Neuron (in vitro differentiated cells): Measurements from ENCODE around the gene OAF.

Source experiments
- H2AFZ ChIP-seq: one replicate; pipeline ENCODE4 v1.6.1; 2013; ENCODE audit warnings: low read depth, mild to moderate bottlenecking, inconsistent platforms, low read length, moderate library complexity
- H3K27me3 ChIP-seq: one replicate; pipeline ENCODE4 v1.6.1; 2013; ENCODE audit warnings: low read length; ENCODE audit not compliant: insufficient read depth
- H3K36me3 ChIP-seq: one replicate; pipeline ENCODE4 v1.6.1; 2013; ENCODE audit warnings: low read length; ENCODE audit not compliant: insufficient read depth
- H3K4me1 ChIP-seq: one replicate; pipeline ENCODE4 v1.6.1; 2013; ENCODE audit warnings: low read length; ENCODE audit not compliant: insufficient read depth
- H3K4me3 ChIP-seq: 2 replicates; pipeline ENCODE4 v1.5.1; 2013; ENCODE audit warnings: mild to moderate bottlenecking, low read length, moderate library complexity
- H3K9me3 ChIP-seq: one replicate; pipeline ENCODE4 v1.6.1; 2013; ENCODE audit warnings: low read length

OAF gene

DNA sequence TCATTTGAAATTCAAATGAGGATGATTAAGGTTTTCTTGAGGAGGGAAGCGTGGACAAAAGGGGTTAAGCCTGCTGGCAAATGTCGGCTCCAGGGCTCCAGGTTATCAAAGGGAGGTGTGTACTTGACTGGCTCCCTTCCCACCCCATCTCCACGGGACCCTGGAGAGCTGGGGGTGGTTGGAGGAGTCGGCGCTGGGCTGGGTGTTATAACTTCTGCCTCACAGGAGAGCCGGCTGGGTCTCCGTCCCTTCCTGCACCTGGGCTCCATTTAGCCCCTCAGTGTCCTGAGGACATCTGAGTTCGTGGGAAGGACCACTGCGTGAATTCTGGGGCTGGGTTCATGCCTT is 44.7 kb downstream of the OAF start:
- Histone ChIP-seq H3K4me3 (peak overlapping the region; percentile 13), H3K4me1 (peaks cover 19% of the 10 kb centered on the region), H3K9me3 (no peaks in the 10 kb centered on the region), H3K27me3 (peaks cover 11% of the 10 kb centered on the region), H2AFZ (no peak overlapping the region), H3K36me3 (no peaks in the 10 kb centered on the region)

DNA sequence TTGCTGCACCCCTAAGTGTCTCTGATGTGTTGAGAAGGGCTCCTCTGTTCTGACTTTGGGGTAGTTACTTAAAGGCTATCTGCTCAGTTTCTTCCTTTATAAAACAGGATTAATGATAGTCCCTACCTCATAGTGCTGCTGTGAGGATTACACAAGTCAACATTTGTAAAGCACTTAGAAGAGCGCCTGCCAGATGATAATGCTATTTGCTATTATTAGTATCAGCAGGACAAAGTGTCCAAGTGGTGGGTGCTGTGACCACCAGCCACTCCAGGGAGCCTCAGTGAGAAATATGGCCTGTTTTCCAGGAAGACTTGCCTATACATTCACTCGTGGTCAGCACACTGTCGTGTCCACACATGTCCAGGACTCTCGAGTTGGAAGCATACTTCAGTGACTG is 45.3 kb downstream of the OAF start:
- Histone ChIP-seq H3K9me3 (no peaks in the 10 kb centered on the region), H3K36me3 (no peaks in the 10 kb centered on the region), H2AFZ (no peak overlapping the region), H3K4me1 (peaks cover 19% of the 10 kb centered on the region), H3K4me3 (no peak overlapping the region), H3K27me3 (peaks cover 10% of the 10 kb centered on the region)

DNA sequence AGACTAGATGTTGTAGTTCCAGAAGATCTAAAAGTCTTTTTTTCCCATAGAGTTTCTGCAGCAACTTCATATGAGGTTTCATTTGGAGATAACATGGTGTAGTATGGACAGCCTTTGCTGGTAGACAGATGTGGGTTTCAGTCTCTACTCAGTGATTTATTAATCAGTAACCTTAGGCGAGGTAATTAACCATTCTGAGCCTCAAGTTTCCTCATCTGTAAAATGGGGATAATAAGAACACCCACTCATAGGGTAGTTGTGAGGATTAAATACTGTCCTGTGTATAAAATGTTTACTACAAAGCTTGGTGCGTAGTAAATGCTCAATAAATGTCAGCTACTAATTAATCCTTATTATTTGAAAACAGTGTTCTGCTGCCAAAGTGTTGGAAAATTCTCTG is 45.9 kb downstream of the OAF start:
- Histone ChIP-seq H3K4me1 (peaks cover 19% of the 10 kb centered on the region), H3K4me3 (no peak overlapping the region), H3K27me3 (peaks cover 8% of the 10 kb centered on the region), H3K9me3 (no peaks in the 10 kb centered on the region), H2AFZ (no peak overlapping the region), H3K36me3 (no peaks in the 10 kb centered on the region)

DNA sequence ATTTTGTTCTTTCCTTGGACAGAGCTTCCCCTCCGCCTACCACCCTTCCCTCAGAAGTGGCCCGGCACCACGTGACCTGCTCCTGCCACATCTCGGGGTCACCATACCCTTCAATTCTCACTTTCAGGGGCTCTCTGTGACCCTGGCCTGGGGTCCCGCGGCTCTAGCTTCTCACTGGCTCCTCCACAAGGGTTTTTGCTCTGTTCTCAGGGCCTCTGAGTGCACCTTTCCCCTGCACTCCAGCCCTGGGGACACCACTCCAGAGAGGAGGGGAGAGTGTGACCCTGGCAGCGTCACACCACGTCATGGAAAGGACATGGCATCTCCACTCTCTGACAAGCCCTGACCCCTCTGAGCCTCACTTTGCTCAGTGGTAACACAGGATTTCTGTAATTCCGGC is 46.5 kb downstream of the OAF start:
- no peak overlapping the region for H2AFZ ChIP-seq

DNA sequence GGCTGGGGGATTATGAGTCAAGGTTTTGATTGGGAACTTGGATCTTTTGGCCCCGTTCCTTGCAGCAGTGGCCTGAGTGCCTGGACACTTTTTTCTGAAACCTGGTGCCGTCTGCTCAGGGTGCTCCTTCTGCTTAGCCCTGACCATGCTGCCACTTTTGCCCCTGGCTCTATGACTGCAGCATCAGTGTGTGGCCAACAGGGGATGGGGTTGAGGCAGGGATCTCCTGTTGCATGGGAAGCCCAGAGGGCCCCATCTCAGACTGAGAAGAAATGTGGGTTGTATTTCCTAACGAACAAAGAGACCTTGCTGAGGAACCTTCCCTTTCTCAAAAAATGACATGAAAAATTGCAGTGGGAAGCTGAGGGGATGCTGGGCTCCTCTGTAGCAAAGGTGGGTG is 47.8 kb downstream of the OAF start:
- Histone ChIP-seq H3K36me3 (no peaks in the 10 kb centered on the region), H2AFZ (no peak overlapping the region), H3K9me3 (no peaks in the 10 kb centered on the region), H3K4me3 (no peak overlapping the region), H3K27me3 (peaks cover 8% of the 10 kb centered on the region), H3K4me1 (peaks cover 19% of the 10 kb centered on the region)

More for the DNA sequence above, 46.5 kb downstream of the OAF start:
- no peaks in the 10 kb centered on the region for H3K36me3 ChIP-seq
- H3K9me3 ChIP-seq, result no peaks in the 10 kb centered on the region
- H3K27me3 ChIP-seq, result peaks cover 8% of the 10 kb centered on the region
- H3K4me3 ChIP-seq, result no peak overlapping the region
- H3K4me1 ChIP-seq, result peaks cover 19% of the 10 kb centered on the region

DNA sequence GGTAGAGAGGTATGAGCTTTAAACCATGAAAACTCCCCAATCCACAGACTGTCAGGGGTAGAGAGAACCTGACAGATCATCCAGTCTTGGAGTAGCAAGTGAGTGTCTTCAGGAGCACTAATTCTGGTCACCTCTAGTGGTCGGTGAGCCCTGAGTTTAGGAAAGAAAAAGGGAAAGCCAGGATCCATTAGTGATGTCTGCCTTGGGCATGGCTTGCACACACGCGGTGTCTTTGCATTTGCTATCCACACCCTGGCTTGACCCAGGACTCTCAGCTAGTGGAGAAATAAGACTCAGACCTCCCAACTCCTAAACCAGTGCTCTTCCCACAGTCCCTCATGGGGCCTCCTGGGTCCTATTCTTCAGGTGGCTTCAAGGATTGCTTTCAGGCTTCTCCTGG is 48.4 kb downstream of the OAF start:
- H3K27me3 ChIP-seq, result peaks cover 4% of the 10 kb centered on the region
- peaks cover 19% of the 10 kb centered on the region for H3K4me1 ChIP-seq
- no peaks in the 10 kb centered on the region for H3K36me3 ChIP-seq
- no peak overlapping the region for H3K4me3 ChIP-seq
- no peaks in the 10 kb centered on the region for H3K9me3 ChIP-seq
- no peak overlapping the region for H2AFZ ChIP-seq

DNA sequence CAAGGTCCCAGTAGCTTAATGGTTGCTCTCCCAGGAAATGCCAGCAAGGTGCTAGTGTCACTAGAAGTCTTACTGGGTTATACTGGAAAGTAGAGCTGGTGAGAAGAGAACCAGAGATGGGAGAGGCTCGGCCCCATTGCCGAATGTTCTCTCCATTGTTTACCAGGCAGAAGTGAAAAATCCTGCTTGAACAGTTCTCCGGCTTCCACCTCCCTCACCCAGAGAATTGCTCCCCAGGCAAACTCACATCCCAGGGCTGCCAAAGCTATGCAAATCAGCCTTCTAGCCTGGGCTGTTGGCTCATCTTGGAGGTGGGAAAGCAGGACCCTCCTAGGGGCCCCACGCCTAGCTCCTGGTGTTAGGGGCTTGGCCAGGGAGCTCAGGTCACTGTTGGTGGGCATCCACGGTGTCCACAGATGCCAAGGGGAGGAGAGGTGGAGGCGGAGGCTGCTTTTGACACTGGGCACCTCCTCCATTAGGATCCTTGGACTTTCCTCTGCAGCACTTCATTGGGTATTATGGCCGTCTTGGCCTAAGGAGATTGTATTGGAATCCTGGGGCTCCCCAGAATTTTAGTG is 49.2 kb downstream of the OAF start:
- Histone ChIP-seq H3K36me3 (no peaks in the 10 kb centered on the region), H3K9me3 (no peaks in the 10 kb centered on the region), H2AFZ (no peak overlapping the region), H3K4me1 (peaks cover 14% of the 10 kb centered on the region), H3K27me3 (peaks cover 3% of the 10 kb centered on the region), H3K4me3 (no peak overlapping the region)

DNA sequence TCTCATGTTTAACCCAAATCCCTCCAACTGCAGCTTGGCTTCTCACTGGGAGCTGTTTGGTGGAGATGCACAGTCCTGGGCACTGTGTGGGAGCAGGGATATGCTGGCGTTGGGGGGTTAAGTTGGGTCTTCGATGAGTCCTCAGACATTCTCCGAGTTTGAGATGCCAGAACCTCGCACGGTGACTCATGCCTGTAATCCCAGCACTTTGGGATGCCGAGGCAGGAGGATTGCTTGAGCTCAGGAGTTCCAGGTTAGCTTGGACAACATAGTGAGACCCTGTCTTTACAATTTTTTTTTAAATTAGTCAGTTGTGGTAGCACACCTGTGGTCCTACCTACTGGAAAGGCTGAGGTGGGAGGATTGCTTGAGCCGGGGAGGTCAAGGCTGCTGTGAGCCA is 49.8 kb downstream of the OAF start:
- H3K27me3 ChIP-seq, result peaks cover 3% of the 10 kb centered on the region
- no peak overlapping the region for H2AFZ ChIP-seq
- H3K9me3 ChIP-seq, result no peaks in the 10 kb centered on the region
- H3K4me1 ChIP-seq, result peaks cover 9% of the 10 kb centered on the region
- H3K36me3 ChIP-seq, result no peaks in the 10 kb centered on the region
- H3K4me3 ChIP-seq, result no peak overlapping the region

DNA sequence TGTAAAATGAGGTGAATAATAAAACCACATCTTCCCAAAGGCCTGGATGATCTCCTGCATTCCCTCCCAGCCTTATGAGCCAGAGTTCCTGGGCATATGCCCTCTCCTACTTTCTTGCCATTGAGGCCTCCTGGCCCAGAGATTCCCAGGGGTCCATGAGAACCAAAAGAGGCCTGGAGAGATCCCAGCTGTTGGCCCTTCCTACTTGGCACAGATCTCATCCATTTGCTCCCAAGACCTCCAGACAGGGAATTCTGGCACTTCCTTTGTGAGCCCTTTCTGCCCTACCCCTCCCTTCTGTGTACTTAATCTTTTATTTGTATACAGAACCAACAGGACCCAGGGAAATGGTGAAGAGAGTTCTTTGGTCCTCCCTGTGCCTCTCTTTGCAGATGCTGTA is 50.5 kb downstream of the OAF start:
- Histone ChIP-seq H3K4me1 (peaks cover 2% of the 10 kb centered on the region), H3K9me3 (no peaks in the 10 kb centered on the region), H3K4me3 (no peak overlapping the region), H3K27me3 (peaks cover 3% of the 10 kb centered on the region), H2AFZ (no peak overlapping the region), H3K36me3 (no peaks in the 10 kb centered on the region)

DNA sequence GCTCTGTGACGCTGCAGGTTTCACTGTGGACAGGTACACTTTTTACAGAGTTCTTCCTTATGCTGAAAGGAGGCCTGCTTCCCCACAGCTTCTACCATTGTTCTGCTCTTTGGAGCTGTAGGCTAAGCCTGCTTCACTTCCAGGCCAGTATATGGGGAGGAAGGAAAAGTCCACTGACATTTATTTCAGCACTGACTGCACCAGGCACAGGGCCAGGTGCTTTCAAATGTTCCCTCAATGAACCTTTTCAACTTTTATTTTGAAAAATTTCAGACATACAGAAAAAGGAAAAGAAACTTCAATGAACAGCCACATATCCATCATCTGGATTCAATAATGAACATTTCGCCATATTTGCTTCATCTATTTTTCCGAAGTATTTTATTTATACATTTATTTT is 51.1 kb downstream of the OAF start:
- Histone ChIP-seq H3K27me3 (peaks cover 3% of the 10 kb centered on the region), H2AFZ (no peak overlapping the region), H3K36me3 (no peaks in the 10 kb centered on the region), H3K4me1 (no peaks in the 10 kb centered on the region), H3K9me3 (no peaks in the 10 kb centered on the region), H3K4me3 (no peak overlapping the region)

DNA sequence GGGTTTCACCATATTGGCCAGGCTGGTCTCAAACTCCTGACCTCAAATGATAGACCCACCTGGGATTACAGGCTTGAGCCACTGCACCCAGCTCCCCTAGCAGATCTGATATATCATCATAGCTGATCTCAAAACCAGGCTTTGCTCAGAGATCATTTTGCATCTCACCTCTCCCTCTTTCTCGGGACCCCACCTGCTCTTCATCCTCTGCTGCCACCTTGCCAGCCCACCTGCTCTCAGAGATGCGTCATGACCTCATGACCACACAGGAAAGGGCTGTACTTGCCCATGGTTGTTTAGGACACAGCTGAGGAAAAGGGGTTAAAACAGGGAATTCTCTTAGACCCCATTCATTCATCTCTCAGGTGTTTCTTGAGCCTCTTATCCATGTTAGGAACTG is 56.5 kb downstream of the OAF start:
- H2AFZ ChIP-seq, result no peak overlapping the region
- no peaks in the 10 kb centered on the region for H3K9me3 ChIP-seq
- H3K27me3 ChIP-seq, result no peaks in the 10 kb centered on the region
- H3K4me1 ChIP-seq, result peaks cover 2% of the 10 kb centered on the region
- no peaks in the 10 kb centered on the region for H3K36me3 ChIP-seq
- no peak overlapping the region for H3K4me3 ChIP-seq

DNA sequence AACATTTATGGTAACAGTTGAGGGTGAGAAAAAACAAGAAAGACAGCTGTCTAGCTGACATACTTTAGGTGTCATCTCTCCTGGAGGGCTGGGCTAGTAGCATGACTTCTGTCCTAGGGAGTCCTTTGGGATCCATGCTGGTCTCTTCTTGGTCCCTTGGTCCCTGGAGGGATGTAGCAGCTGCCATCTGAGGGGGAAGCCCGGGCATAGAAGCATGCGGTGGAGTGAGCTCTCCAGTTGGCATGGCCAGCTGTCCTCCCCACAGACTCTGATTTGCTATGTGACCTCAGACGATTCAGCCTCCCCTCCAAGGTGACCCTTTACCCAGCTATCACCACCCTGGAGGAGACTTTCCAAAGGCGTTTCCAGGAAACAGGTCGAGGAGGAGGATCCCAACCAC is 57.9 kb downstream of the OAF start:
- Histone ChIP-seq H3K4me1 (peaks cover 2% of the 10 kb centered on the region), H3K36me3 (no peaks in the 10 kb centered on the region), H3K9me3 (no peaks in the 10 kb centered on the region), H3K4me3 (no peak overlapping the region), H3K27me3 (peaks cover 2% of the 10 kb centered on the region), H2AFZ (no peak overlapping the region)

DNA sequence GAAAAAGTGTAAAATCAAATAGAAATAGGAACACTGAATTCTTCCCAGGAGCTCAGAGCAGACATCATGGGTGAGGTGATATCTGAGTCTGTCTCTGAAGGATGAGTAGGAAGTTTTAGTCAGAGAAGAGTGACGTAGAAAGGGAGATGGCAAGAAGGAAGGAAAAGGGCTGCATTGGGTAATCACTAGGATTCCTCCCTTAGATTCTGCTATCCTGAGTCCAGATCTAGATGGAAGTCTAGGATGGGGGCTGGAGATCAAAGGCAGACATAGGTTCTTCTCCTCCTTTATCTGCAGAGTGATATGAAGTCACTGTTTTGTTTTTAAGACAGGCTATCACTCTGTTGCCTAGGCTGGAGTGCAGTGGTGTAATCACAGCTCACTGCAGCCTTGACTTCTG is 59.6 kb downstream of the OAF start:
- H2AFZ ChIP-seq, result no peak overlapping the region
- no peaks in the 10 kb centered on the region for H3K9me3 ChIP-seq
- H3K36me3 ChIP-seq, result no peaks in the 10 kb centered on the region
- no peak overlapping the region for H3K4me3 ChIP-seq
- peaks cover 2% of the 10 kb centered on the region for H3K27me3 ChIP-seq
- peaks cover 2% of the 10 kb centered on the region for H3K4me1 ChIP-seq

DNA sequence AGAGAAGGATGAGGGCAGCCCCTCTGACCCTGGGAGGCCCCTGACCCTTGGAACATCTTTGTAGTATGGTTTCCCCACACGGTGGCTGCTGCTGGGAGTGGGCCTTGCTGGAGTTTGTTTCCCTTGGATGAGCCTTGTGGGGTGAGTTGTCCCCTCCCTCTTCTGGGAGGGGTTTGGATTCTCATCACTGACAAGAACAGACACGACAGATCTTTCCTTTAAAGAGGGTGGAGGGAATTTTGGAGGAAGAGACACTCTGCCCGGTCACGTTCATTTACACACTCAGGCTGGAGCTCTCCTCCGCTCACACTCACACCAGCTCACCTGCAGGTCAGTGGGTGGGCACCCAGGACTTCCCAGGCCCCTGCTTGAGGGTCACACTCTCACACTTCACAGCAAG is 60.8 kb downstream of the OAF start:
- Histone ChIP-seq H2AFZ (no peak overlapping the region), H3K27me3 (peaks cover 2% of the 10 kb centered on the region), H3K36me3 (no peaks in the 10 kb centered on the region), H3K4me3 (no peak overlapping the region), H3K4me1 (peaks cover 2% of the 10 kb centered on the region), H3K9me3 (no peaks in the 10 kb centered on the region)
